ENCODE results near the gene ANKS1A.

The ANKS1A gene

DNA sequence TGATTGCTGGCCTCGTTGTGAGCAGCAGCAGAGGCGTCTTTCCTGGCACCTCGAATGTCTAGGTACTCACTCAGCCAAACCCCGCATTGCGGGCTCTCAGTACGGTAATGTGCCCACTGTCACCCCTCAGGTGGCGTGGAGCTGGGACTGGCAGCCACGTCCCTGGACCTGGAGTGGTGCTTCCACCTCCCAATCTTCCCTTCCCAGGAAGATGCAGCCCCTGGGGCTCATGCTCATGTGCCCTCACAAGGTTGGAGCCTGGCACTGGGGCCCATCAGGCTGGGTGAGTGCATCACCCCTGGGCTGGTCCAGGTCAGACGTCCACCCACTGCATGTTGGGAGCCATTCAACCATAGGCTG is 176.4 kb downstream of the ANKS1A start:
- DNase-seq (ENCODE audit: low read depth) = no peak
- TF ChIP-seq, protein P1, sequence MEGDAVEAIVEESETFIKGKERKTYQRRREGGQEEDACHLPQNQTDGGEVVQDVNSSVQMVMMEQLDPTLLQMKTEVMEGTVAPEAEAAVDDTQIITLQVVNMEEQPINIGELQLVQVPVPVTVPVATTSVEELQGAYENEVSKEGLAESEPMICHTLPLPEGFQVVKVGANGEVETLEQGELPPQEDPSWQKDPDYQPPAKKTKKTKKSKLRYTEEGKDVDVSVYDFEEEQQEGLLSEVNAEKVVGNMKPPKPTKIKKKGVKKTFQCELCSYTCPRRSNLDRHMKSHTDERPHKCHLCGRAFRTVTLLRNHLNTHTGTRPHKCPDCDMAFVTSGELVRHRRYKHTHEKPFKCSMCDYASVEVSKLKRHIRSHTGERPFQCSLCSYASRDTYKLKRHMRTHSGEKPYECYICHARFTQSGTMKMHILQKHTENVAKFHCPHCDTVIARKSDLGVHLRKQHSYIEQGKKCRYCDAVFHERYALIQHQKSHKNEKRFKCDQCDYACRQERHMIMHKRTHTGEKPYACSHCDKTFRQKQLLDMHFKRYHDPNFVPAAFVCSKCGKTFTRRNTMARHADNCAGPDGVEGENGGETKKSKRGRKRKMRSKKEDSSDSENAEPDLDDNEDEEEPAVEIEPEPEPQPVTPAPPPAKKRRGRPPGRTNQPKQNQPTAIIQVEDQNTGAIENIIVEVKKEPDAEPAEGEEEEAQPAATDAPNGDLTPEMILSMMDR (IDR thresholded peaks at IDR 0.05; ENCODE audit: insufficient read depth, low read depth, low read length, missing control alignments) = no peak
- H3K4me3 ChIP-seq (ENCODE audit: low read depth, low read length) = no peak overlapping the region

DNA sequence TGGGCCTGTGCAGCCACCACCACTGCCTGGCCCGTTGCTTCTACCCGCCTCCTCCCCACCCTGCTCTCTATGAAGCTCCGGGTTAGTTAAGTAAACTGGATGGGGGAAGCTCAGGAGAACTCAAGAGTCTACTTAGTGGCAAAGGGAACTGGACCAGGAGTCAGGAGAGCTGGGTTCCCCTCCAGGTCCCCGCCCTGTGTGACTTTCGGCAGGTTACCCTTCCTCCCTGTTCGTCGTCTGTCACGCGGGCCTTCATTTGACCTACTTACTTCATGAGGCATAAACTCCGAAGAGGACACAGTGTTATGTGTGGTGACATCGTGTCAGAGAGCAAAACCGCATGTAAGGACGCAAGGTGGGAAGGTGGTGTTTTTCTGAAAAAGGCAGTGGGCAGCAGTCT is 176.8 kb downstream of the ANKS1A start:
- DNase-seq (ENCODE audit: low read depth) = no peak
- TF ChIP-seq, protein P1 (IDR thresholded peaks at IDR 0.05; ENCODE audit: insufficient read depth, low read depth, low read length, missing control alignments) = no peak

DNA sequence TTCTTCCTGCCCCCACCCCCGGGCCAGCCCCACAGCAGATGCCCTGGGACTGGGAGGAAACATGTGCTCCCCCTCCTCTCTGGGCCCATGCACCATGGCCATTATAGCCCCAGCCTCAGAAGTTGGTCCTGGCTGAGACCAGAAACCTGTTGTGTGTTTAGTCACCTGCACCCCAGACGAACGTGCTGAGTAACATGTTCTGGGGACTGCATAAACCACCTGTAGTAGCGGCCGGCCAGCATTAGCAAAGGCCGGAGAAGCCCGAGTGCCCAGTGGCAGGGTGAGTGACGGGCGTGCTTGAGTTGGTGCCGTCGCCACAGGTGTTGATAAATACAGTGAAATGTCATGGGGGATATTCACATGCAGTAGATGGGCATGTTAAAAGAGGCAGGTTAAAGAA is 178.2 kb downstream of the ANKS1A start:
- H3K4me3 ChIP-seq (ENCODE audit: low read depth, low read length) = no peak overlapping the region
- TF ChIP-seq, protein P1 (IDR thresholded peaks at IDR 0.05; ENCODE audit: insufficient read depth, low read depth, low read length, missing control alignments) = no peak
- DNase-seq (ENCODE audit: low read depth) = no peak

More for the DNA sequence above, 176.8 kb downstream of the ANKS1A start:
- H3K4me3 ChIP-seq (ENCODE audit: low read depth, low read length) = no peak overlapping the region

DNA sequence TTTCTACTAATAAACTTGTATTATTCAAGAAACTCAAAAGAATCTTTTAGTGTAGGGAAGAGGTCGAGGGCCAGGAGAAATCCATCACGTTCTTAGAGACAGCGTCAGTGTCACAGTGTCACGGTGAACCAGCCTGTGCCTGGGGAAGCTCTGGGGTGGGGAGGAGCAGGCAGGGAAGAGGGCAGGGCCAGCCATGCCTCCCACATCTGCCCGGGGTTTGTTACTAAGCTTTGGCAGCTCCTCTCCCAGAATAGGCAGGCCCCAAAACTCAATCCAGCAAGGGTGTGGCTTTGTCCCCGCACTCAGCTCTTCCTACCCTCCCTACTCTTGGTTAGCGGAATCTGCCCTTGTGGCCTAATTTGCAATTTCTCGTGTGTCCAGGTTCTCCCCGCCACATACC is 179.2 kb downstream of the ANKS1A start:
- H3K4me3 ChIP-seq (ENCODE audit: low read depth, low read length) = no peak overlapping the region

DNA sequence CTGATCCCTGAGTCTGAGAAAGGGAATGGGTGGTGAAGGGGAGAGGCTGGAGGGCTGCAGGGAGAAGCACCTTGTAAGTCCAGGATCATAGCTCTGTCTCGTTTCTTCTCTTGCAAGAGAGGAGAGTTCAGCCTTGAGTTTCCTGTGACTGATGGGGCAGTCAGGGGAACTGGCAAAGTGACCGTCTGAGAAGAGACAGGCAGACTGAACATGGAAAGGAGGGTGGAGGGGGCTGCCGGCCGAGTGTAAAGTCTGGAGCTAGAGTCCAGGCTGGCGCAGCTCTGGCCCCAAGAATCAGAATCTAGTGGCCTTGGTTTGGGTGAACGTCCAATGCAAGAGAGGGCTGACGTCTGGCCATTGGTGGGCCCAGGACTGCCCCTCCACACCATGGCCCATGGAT is 179.6 kb downstream of the ANKS1A start:
- H3K4me3 ChIP-seq (ENCODE audit: low read depth, low read length) = no peak overlapping the region
- TF ChIP-seq, protein P1 (IDR thresholded peaks at IDR 0.05; ENCODE audit: insufficient read depth, low read depth, low read length, missing control alignments) = no peak
- no peak for DNase-seq (ENCODE audit: low read depth)

More for the DNA sequence above, 179.2 kb downstream of the ANKS1A start:
- TF ChIP-seq, protein P1 (IDR thresholded peaks at IDR 0.05; ENCODE audit: insufficient read depth, low read depth, low read length, missing control alignments) = no peak
- no peak for DNase-seq (ENCODE audit: low read depth)

DNA sequence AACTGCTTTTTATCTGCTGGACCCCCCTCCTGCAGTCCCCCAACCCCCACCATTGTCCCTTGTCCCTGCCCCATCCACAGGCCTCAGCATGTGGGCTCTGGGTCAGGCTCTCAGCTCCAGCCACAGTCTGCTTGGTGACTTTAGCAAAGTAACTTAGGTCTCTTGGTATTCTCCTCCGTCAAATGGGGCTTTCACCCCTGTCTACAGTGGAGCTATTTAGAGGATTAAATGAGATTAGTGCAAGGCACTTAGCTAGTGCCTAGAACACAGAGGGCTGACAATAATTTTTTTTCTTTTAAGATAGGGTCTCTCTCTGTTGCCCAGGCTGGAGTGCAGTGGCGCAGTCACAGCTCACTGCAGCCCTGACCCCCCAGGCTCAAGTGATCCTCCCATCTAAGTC is 180.2 kb downstream of the ANKS1A start:
- no peak for DNase-seq (ENCODE audit: low read depth)
- TF ChIP-seq, protein P1 (IDR thresholded peaks at IDR 0.05; ENCODE audit: insufficient read depth, low read depth, low read length, missing control alignments) = no peak

DNA sequence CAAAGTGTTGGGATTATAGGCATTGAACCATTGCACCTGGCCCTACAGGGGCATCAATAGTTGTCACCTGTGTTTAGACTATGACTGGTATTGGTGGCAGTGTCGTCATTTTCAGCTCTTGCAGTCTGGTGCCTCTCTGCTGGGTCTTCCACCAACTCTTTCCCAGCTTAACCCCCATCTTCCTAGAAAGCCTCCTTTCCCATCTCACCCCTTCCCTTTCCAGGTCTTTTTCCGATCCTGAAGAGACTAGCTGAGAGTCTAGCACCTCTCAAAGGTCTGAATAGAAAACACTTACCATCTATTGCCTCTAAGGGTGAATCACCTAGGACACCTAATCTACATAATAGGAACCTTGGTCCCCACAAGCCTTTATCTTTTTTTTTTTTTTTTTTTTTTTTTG is 181.1 kb downstream of the ANKS1A start:
- no peak overlapping the region for H3K4me3 ChIP-seq (ENCODE audit: low read depth, low read length)
- TF ChIP-seq, protein P1 (IDR thresholded peaks at IDR 0.05; ENCODE audit: insufficient read depth, low read depth, low read length, missing control alignments) = no peak
- no peak for DNase-seq (ENCODE audit: low read depth)

More for the DNA sequence above, 180.2 kb downstream of the ANKS1A start:
- no peak overlapping the region for H3K4me3 ChIP-seq (ENCODE audit: low read depth, low read length)
